Amniotic epithelial cell (primary cell): Measurements from ENCODE around the gene HMX2.

ENCODE experiments used
- DNase-seq: peaks from one replicate; pipeline ENCODE4 v3.0.0-alpha.2; 2010; ENCODE audit warnings: low read depth

The HMX2 gene

GRCh38 chr10:123139165-123139520 is 8.8 kb upstream of the HMX2 start:
- DNase-seq, result no peak

- DNase-seq, result peak; percentile 46
Observed at GRCh38 chr10:123139521-123140163, 8.3 kb upstream of the HMX2 start.

- DNase-seq, result no peak
Observed at GRCh38 chr10:123140164-123140982, 7.6 kb upstream of the HMX2 start.

- no peak for DNase-seq
Observed at GRCh38 chr10:123140983-123141390, 6.9 kb upstream of the HMX2 start.

- DNase-seq, result no peak
Observed at GRCh38 chr10:123141791-123142700, 5.9 kb upstream of the HMX2 start.

- no peak for DNase-seq
Observed at GRCh38 chr10:123142701-123143161, 5.2 kb upstream of the HMX2 start.

- DNase-seq, result no peak
Observed at GRCh38 chr10:123143162-123143824, 4.6 kb upstream of the HMX2 start.

GRCh38 chr10:123143825-123144168 is 4.1 kb upstream of the HMX2 start:
- no peak for DNase-seq

GRCh38 chr10:123144697-123145541 is 3.0 kb upstream of the HMX2 start:
- DNase-seq, result no peak

GRCh38 chr10:123145542-123146012 is 2.4 kb upstream of the HMX2 start:
- no peak for DNase-seq

GRCh38 chr10:123146013-123146893 is 1.7 kb upstream of the HMX2 start:
- DNase-seq, result no peak

GRCh38 chr10:123146894-123147634 is 872 bp upstream of the HMX2 start:
- DNase-seq, result no peak

GRCh38 chr10:123148414-123149161 is 652 bp downstream of the HMX2 start:
- DNase-seq, result no peak

GRCh38 chr10:123149162-123149567 is 1.2 kb downstream of the HMX2 start:
- DNase-seq, result no peak

GRCh38 chr10:123149568-123150270 is 1.8 kb downstream of the HMX2 start:
- DNase-seq, result peak; percentile 26

GRCh38 chr10:123150271-123150985 is 2.5 kb downstream of the HMX2 start:
- no peak for DNase-seq
